ENCODE data around the gene AP5S1.

The AP5S1 gene

GRCh38 chr20:3804781-3805180 lies 15.6 kb upstream of the AP5S1 start:
- H3K36me3 ChIP-seq (ENCODE audit: insufficient read depth, low read length), result peaks cover 57% of the 10 kb centered on the region; the same call in 1 of the 2 replicates
- no peak overlapping the region for H2AFZ ChIP-seq (ENCODE audit: low read length)
- H3K4me3 ChIP-seq (ENCODE audit: low read length, poor library complexity, severe bottlenecking), result no peak overlapping the region
- H3K4me2 ChIP-seq (ENCODE audit: low read depth, low read length, poor library complexity, severe bottlenecking), result no peak overlapping the region
- TF ChIP-seq CTCF (conservative IDR thresholded peaks at IDR 0.05; ENCODE audit: low read length), result no peak
- TF ChIP-seq EZH2phosphoT487 (IDR thresholded peaks at IDR 0.05; ENCODE audit: borderline replicate concordance), result no peak
- peaks cover 5% of the 10 kb centered on the region; the same call in 1 of the 2 replicates for H3F3A ChIP-seq (ENCODE audit: low read depth)
- no peaks in the 10 kb centered on the region for H3K27me3 ChIP-seq (ENCODE audit: insufficient read depth, low read length, poor library complexity, severe bottlenecking)
- no peak overlapping the region for H3K9ac ChIP-seq (ENCODE audit: low read depth, low read length, poor library complexity, severe bottlenecking)
- peaks cover 5% of the 10 kb centered on the region for H4K20me1 ChIP-seq (ENCODE audit: insufficient read depth, low read length, poor library complexity, severe bottlenecking)
- H3K79me2 ChIP-seq (ENCODE audit: insufficient read depth, low read length), result peaks cover 18% of the 10 kb centered on the region
- H3K9me3 ChIP-seq (ENCODE audit: insufficient read depth, low read depth, low read length), result no peaks in the 10 kb centered on the region
- H3K4me1 ChIP-seq (ENCODE audit: insufficient read depth, low read length, poor library complexity, severe bottlenecking), result peaks cover 2% of the 10 kb centered on the region
- H3K9me2 ChIP-seq (replicated peaks; ENCODE audit: low read depth, low read length), result no peaks in the 10 kb centered on the region

- peaks cover 22% of the 10 kb centered on the region; the same call in 1 of the 2 replicates for H3K36me3 ChIP-seq (ENCODE audit: insufficient read depth, low read length)
- H3K9me2 ChIP-seq (replicated peaks; ENCODE audit: low read depth, low read length), result no peaks in the 10 kb centered on the region
- peaks cover 5% of the 10 kb centered on the region; the same call in 1 of the 2 replicates for H3F3A ChIP-seq (ENCODE audit: low read depth)
- no peaks in the 10 kb centered on the region for H3K9me3 ChIP-seq (ENCODE audit: insufficient read depth, low read depth, low read length)
- no peaks in the 10 kb centered on the region for H4K20me1 ChIP-seq (ENCODE audit: insufficient read depth, low read length, poor library complexity, severe bottlenecking)
- no peak overlapping the region for H2AFZ ChIP-seq (ENCODE audit: low read length)
- peaks cover 16% of the 10 kb centered on the region for H3K4me1 ChIP-seq (ENCODE audit: insufficient read depth, low read length, poor library complexity, severe bottlenecking)
- no peak overlapping the region for H3K4me3 ChIP-seq (ENCODE audit: low read length, poor library complexity, severe bottlenecking)
- TF ChIP-seq EZH2phosphoT487 (IDR thresholded peaks at IDR 0.05; ENCODE audit: borderline replicate concordance), result no peak
- no peak for TF ChIP-seq CTCF (conservative IDR thresholded peaks at IDR 0.05; ENCODE audit: low read length)
- no peaks in the 10 kb centered on the region for H3K79me2 ChIP-seq (ENCODE audit: insufficient read depth, low read length)
- H3K27me3 ChIP-seq (ENCODE audit: insufficient read depth, low read length, poor library complexity, severe bottlenecking), result no peaks in the 10 kb centered on the region
- no peak overlapping the region for H3K9ac ChIP-seq (ENCODE audit: low read depth, low read length, poor library complexity, severe bottlenecking)
- H3K4me2 ChIP-seq (ENCODE audit: low read depth, low read length, poor library complexity, severe bottlenecking), result no peak overlapping the region
Observed at GRCh38 chr20:3808544-3808943, 11.8 kb upstream of the AP5S1 start.

GRCh38 chr20:3811467-3812258 lies 8.7 kb upstream of the AP5S1 start:
- Histone ChIP-seq H3K4me1 (ENCODE audit: insufficient read depth, low read length, poor library complexity, severe bottlenecking) (peaks cover 39% of the 10 kb centered on the region), H4K20me1 (ENCODE audit: insufficient read depth, low read length, poor library complexity, severe bottlenecking) (no peaks in the 10 kb centered on the region), H3F3A (ENCODE audit: low read depth) (peaks cover 5% of the 10 kb centered on the region; the same call in 1 of the 2 replicates), H3K4me2 (ENCODE audit: low read depth, low read length, poor library complexity, severe bottlenecking) (peak overlapping the region; percentile 58), H3K9me2 (replicated peaks; ENCODE audit: low read depth, low read length) (no peaks in the 10 kb centered on the region), H3K4me3 (ENCODE audit: low read length, poor library complexity, severe bottlenecking) (peak overlapping the region; percentile 45), H3K36me3 (ENCODE audit: insufficient read depth, low read length) (no peaks in the 10 kb centered on the region), H3K9me3 (ENCODE audit: insufficient read depth, low read depth, low read length) (no peaks in the 10 kb centered on the region), H3K9ac (ENCODE audit: low read depth, low read length, poor library complexity, severe bottlenecking) (peak overlapping the region; percentile 67), H2AFZ (ENCODE audit: low read length) (peak overlapping the region; percentile 85), H3K27me3 (ENCODE audit: insufficient read depth, low read length, poor library complexity, severe bottlenecking) (no peaks in the 10 kb centered on the region), H3K79me2 (ENCODE audit: insufficient read depth, low read length) (no peaks in the 10 kb centered on the region)
- TF ChIP-seq CTCF (conservative IDR thresholded peaks at IDR 0.05; ENCODE audit: low read length) (no peak), EZH2phosphoT487 (IDR thresholded peaks at IDR 0.05; ENCODE audit: borderline replicate concordance) (no peak)
